ENCODE results near the gene GNLY.

Gene GNLY

DNA sequence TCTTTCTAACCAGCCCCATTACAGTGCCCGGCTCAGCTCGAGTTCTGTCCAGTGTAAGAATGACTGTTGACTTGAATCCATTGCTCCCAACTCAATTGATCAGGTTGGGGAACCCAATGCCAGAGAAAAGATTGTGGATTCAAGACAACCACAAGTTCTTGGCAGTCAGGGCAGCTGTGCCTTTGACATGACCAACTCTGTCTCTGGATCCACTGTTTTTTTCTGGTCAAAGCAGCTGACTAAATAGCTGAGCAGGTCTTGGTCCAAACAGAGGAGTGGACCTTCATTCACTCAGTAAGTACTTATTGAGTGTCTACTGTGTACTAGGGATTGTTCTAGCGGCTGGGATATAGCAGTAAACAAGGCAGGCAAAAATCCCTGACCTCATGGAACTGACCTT lies 53.3 kb downstream of the GNLY start:
- no peak for DNase-seq (ENCODE audit: extremely low read depth, low read depth)
- TF ChIP-seq, protein P1, sequence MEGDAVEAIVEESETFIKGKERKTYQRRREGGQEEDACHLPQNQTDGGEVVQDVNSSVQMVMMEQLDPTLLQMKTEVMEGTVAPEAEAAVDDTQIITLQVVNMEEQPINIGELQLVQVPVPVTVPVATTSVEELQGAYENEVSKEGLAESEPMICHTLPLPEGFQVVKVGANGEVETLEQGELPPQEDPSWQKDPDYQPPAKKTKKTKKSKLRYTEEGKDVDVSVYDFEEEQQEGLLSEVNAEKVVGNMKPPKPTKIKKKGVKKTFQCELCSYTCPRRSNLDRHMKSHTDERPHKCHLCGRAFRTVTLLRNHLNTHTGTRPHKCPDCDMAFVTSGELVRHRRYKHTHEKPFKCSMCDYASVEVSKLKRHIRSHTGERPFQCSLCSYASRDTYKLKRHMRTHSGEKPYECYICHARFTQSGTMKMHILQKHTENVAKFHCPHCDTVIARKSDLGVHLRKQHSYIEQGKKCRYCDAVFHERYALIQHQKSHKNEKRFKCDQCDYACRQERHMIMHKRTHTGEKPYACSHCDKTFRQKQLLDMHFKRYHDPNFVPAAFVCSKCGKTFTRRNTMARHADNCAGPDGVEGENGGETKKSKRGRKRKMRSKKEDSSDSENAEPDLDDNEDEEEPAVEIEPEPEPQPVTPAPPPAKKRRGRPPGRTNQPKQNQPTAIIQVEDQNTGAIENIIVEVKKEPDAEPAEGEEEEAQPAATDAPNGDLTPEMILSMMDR (IDR thresholded peaks at IDR 0.05; ENCODE audit: low read depth, low read length, missing control alignments) = no peak
- no peak overlapping the region for H3K4me3 ChIP-seq (replicated peaks; ENCODE audit: low read depth, low read length)

DNA sequence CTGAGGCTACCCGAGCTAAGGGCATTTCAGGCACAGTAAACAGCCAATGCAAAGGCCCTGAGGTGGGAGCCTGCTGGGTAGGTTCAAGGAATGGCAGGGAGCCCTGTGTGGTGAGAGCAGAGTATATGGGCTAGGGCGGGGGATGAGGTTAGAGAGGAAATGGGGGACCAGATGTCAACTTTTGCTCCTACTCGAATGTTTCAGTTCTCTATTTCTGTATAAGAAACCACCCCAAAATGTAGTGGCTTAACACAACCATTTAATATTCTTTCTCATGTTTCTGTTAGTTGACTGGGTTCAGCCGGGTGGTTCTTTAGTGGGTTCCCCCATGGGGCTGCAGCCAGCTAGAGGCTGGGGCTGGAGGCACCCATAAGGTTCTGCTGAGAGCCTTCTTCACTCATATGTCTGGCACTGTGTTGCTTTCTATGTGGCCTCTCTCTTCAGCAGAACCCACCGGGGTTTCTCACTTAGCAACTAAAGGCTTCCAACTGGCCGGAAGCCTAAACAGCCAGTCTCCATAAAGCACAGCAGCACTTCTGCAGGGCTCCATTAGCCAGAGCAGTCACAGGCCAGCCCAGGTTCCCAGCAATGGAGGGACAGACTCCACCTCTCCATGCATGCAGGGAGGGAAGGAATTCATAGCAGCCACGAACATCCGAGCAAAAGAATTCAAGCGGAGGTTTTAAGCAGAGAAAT lies 54.0 kb downstream of the GNLY start:
- TF ChIP-seq, protein P1 (IDR thresholded peaks at IDR 0.05; ENCODE audit: low read depth, low read length, missing control alignments) = no peak
- no peak overlapping the region for H3K4me3 ChIP-seq (replicated peaks; ENCODE audit: low read depth, low read length)
- DNase-seq (ENCODE audit: extremely low read depth, low read depth) = no peak

All from HFF-Myc (cell line).